Measurements from ENCODE around the gene ABLIM2.

Gene ABLIM2

GRCh38 chr4:8194306-8195242 lies 36.0 kb upstream of the ABLIM2 start:
- DNase-seq (ENCODE audit: low read depth in 2 of 3, low spot score in 1 of 3) = no peak

- DNase-seq (ENCODE audit: low read depth in 2 of 3, low spot score in 1 of 3) = no peak
These were observed 34.4 kb upstream of the ABLIM2 start for GRCh38 chr4:8192748-8193738.

- DNase-seq (ENCODE audit: low read depth in 2 of 3, low spot score in 1 of 3) = no peak
These were observed 32.6 kb upstream of the ABLIM2 start for GRCh38 chr4:8191136-8191747.

- no peak for DNase-seq (ENCODE audit: low read depth in 2 of 3, low spot score in 1 of 3)
These were observed 31.2 kb upstream of the ABLIM2 start for GRCh38 chr4:8189551-8190466.

GRCh38 chr4:8188743-8189550 lies 30.3 kb upstream of the ABLIM2 start:
- DNase-seq (ENCODE audit: low read depth in 2 of 3, low spot score in 1 of 3) = no peak

GRCh38 chr4:8188085-8188484 lies 29.5 kb upstream of the ABLIM2 start:
- DNase-seq (ENCODE audit: low read depth in 2 of 3, low spot score in 1 of 3) = no peak

- DNase-seq (ENCODE audit: low read depth in 2 of 3, low spot score in 1 of 3) = no peak
These were observed 27.3 kb upstream of the ABLIM2 start for GRCh38 chr4:8185930-8186329.

GRCh38 chr4:8185295-8185694 lies 26.7 kb upstream of the ABLIM2 start:
- DNase-seq (ENCODE audit: low read depth in 2 of 3, low spot score in 1 of 3) = no peak

GRCh38 chr4:8184061-8184460 lies 25.4 kb upstream of the ABLIM2 start:
- no peak for DNase-seq (ENCODE audit: low read depth in 2 of 3, low spot score in 1 of 3)

- no peak for DNase-seq (ENCODE audit: low read depth in 2 of 3, low spot score in 1 of 3)
These were observed 24.5 kb upstream of the ABLIM2 start for GRCh38 chr4:8182858-8183725.

GRCh38 chr4:8182294-8182693 lies 23.7 kb upstream of the ABLIM2 start:
- no peak for DNase-seq (ENCODE audit: low read depth in 2 of 3, low spot score in 1 of 3)

GRCh38 chr4:8181844-8182243 lies 23.2 kb upstream of the ABLIM2 start:
- DNase-seq (ENCODE audit: low read depth in 2 of 3, low spot score in 1 of 3) = no peak

GRCh38 chr4:8181119-8181518 lies 22.5 kb upstream of the ABLIM2 start:
- no peak for DNase-seq (ENCODE audit: low read depth in 2 of 3, low spot score in 1 of 3)

- no peak for DNase-seq (ENCODE audit: low read depth in 2 of 3, low spot score in 1 of 3)
These were observed 21.9 kb upstream of the ABLIM2 start for GRCh38 chr4:8180310-8181093.

GRCh38 chr4:8179771-8180170 lies 21.2 kb upstream of the ABLIM2 start:
- no peak for DNase-seq (ENCODE audit: low read depth in 2 of 3, low spot score in 1 of 3)

- DNase-seq (ENCODE audit: low read depth in 2 of 3, low spot score in 1 of 3) = no peak
These were observed 20.5 kb upstream of the ABLIM2 start for GRCh38 chr4:8179074-8179473.

- no peak for DNase-seq (ENCODE audit: low read depth in 2 of 3, low spot score in 1 of 3)
These were observed 19.3 kb upstream of the ABLIM2 start for GRCh38 chr4:8177956-8178355.

GRCh38 chr4:8177552-8177951 lies 18.9 kb upstream of the ABLIM2 start:
- no peak for DNase-seq (ENCODE audit: low read depth in 2 of 3, low spot score in 1 of 3)
